ENCODE results near the gene EHD4. TPM values are rescaled to one million over a fixed set of nuclear protein-coding genes. Genes with fewer than 3 reads are reported as not detected.

Gene EHD4
- total RNA-seq, 4 donors from 2014 or later, result 30.5 to 88.6 (median 37.8) TPM

DNA sequence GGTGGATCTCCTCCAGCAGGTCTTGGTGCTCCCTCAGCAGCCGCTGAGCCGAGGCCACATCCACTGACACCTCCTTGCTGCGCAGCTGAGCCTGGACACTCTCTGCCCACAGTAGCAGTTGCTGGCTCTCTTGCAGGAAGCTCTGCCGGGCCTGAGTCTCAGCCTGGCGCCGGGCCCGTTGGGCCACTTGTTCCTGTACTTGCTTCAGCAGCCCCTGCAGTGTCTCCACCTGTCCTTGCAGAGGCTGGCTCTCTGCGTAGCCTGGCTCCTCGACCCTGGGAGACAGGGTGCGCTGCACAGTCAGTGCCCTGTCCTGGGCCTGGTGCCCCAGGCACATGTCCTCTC lies 94.0 kb downstream of the EHD4 start:
- TF ChIP-seq, protein P1, sequence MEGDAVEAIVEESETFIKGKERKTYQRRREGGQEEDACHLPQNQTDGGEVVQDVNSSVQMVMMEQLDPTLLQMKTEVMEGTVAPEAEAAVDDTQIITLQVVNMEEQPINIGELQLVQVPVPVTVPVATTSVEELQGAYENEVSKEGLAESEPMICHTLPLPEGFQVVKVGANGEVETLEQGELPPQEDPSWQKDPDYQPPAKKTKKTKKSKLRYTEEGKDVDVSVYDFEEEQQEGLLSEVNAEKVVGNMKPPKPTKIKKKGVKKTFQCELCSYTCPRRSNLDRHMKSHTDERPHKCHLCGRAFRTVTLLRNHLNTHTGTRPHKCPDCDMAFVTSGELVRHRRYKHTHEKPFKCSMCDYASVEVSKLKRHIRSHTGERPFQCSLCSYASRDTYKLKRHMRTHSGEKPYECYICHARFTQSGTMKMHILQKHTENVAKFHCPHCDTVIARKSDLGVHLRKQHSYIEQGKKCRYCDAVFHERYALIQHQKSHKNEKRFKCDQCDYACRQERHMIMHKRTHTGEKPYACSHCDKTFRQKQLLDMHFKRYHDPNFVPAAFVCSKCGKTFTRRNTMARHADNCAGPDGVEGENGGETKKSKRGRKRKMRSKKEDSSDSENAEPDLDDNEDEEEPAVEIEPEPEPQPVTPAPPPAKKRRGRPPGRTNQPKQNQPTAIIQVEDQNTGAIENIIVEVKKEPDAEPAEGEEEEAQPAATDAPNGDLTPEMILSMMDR (IDR thresholded peaks at IDR 0.05), result no peak
- ATAC-seq (ENCODE audit: low FRiP score), result no peak
- DNase-seq (ENCODE audit: low spot score), result no peak

DNA sequence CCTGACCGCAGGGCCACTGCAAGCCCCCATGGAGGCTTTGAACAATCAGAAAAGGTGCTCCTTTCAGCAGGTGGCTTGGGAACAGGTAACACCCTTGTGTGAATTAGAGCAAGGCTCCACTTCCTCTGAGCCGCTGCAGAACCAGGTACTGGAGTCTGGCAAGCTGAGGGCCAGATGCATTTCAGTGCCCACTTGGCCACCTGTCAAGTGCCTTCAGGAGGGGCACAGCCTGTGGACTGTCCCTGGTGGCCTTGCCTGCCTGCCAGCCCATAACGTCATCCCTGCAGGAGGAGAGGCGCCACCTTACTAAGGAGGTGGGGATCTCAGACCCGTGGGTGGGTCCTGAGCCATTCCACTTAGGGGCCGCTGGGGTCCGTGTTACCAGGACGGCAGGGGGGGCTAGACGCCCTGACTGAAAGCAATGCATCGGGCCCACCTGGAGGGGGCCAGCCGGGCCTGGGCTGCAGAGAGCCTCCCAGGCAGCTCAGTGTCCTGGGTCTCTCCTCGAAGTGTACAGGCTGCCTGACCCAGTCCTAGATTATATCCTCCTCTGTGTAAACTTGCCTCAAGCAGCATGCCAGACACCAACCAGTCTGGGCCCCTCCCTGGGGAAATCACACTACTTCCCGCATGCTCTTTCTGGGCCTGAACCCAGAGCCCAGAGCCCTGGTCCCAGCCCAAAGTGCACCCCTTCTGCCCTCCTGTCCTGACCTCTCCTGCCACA lies 94.6 kb downstream of the EHD4 start:
- TF ChIP-seq, protein P1 (IDR thresholded peaks at IDR 0.05), result no peak
- ATAC-seq (ENCODE audit: low FRiP score), result no peak
- DNase-seq (ENCODE audit: low spot score), result no peak

GRCh38 chr15:41876689-41877088 lies 95.7 kb downstream of the EHD4 start:
- no peak for ATAC-seq (ENCODE audit: low FRiP score)
- TF ChIP-seq, protein P1 (IDR thresholded peaks at IDR 0.05), result no peak
- no peak for DNase-seq (ENCODE audit: low spot score)

DNA sequence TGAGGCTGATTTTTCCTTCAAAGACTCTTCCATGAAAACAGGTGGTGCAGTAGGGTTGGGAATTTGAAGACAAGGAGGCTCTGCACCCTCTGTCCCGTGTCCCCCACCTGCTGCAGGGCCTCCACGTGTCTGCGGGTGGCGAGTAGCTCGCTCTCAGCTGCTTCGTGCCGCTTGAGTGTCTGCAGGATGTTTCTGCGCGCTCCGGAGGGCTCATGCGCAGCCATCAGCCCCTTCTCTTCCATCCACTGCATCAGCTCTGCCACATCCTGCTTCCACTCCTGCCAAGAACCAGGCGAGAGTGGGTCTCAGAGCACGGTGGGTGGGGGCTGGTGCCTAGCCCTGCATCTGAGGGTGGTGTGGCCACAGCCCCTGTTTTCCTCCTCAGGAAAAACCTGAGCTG lies 96.3 kb downstream of the EHD4 start:
- DNase-seq (ENCODE audit: low spot score) (no peak), ATAC-seq (ENCODE audit: low FRiP score) (no peak)
- TF ChIP-seq, protein P1 (IDR thresholded peaks at IDR 0.05), result no peak

DNA sequence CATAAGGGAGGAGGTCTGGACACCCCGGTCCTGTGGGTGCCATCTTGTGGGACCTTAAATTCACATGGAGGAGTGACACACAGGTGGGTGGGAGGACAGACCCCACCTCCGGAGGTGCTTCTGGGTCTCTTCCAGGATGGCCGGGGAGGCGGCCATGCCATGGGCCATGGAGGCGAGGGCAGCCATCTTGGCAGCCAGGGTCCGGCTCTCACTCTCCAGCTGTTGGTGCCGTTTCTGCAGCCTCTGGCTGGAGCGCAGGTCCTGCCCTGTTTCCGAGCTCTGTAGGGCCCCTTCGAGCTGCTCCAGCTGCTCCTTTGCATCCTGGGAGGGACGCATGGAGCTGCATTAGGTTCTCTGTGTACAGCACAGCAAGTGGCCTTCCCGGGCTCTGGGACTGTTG lies 97.6 kb downstream of the EHD4 start:
- TF ChIP-seq, protein P1 (IDR thresholded peaks at IDR 0.05), result no peak
- ATAC-seq (ENCODE audit: low FRiP score), result no peak
- DNase-seq (ENCODE audit: low spot score), result no peak

GRCh38 chr15:41873711-41874110 lies 98.6 kb downstream of the EHD4 start:
- ATAC-seq (ENCODE audit: low FRiP score) (no peak), DNase-seq (ENCODE audit: low spot score) (no peak)
- TF ChIP-seq, protein P1 (IDR thresholded peaks at IDR 0.05), result no peak

DNA sequence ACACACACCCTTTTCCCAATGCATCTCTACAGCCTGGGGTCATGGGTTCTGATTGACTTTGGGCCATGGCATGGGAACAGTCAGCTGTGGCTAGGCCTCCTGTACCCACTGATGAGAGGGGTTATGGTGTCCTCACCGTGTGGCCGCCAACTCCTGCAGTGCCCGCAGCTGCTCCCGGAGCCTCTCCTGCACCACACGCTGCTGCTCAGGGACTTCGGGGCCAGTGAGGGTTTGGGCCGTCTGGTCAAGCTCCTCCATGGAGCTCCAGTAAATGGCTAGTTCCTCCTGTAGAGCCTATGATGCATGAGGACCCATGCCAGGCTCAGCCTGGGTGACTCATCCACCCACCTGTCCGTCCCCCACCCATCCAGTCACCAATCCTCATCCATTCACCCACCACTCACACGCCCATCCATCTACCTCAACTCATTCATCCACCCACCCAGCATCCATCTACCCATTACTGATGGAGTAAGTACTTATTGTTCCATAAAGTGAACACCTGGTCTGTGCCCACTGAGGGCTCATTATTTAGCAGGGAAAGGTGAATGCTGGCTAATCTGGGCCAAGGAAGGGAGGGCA lies 100.1 kb downstream of the EHD4 start:
- TF ChIP-seq, protein P1 (IDR thresholded peaks at IDR 0.05), result no peak
- no peak for DNase-seq (ENCODE audit: low spot score)
- no peak for ATAC-seq (ENCODE audit: low FRiP score)
